ENCODE results near the gene BRSK2. TPM values are rescaled to one million over a fixed set of nuclear protein-coding genes. Genes with fewer than 3 reads are reported as not detected.

BRSK2 gene
- total RNA-seq, 1 experiment from 2014 or later, result 1.2 TPM

DNA sequence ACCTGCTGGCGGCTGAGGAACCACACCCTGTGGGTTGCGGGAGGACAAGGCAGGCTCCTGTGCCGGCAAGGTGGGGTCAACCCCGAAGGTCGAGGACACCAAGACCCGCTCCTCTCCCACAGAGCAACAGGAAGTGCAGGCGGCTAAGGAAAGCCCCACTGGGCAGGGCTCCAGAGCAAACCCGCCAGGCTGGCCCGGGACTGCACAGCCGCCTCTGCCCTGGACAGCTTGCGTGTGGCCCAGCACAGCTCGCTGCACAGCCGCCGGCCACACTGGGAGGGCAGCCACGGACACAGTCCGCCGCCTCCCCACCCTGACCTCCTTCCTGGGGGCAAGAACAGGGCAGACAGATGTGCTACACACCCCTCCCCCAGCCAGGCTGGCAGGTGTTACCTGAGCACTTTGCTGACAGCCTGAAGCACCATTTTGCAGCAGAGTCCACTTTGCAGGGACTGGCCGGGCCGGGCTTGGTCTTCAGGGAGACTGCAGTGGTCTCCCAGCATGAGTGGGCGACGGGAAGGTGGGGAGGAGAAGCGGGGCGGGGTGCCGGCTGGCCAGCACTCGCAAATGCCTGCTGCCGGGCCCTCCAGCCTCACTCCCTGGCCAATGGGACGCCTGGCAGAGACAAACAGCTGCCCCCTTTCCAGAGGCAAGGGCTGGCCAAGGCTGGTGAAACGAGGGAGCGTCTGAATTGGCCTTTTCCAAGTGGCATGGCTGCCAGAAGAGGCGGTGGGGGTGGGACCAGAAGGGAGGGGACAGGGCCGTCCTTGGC, 96.5 kb downstream of the BRSK2 start, which contains the start of gene MOB2:
MOB2 (minus strand) TSS at position 726 of the 772 bp plus-strand sequence; CDS start at position 503, 223 bp downstream.
- Histone ChIP-seq H3K36me3 (ENCODE audit: low read depth, low read length) (no peaks in the 10 kb centered on the region), H3K4me3 (ENCODE audit: low read length) (no peak within 1 kb of the TSS), H3K9me3 (ENCODE audit: low read length) (no peaks in the 10 kb centered on the region), H3K9me2 (replicated peaks; ENCODE audit: low read length) (no peaks in the 10 kb centered on the region), H4K20me1 (ENCODE audit: low read length) (no peaks in the 10 kb centered on the region), H3K79me2 (ENCODE audit: low read length) (0 out of 2 replicates have a peak, but pooled peaks cover 8% of the 10 kb centered on the region), H3K9ac (ENCODE audit: low read length) (no peak within 1 kb of the TSS), H2AFZ (ENCODE audit: low read length) (no peak within 1 kb of the TSS), H3K4me1 (ENCODE audit: insufficient read depth, low read length) (no peaks in the 10 kb centered on the region), H3K27ac (ENCODE audit: low read length) (no peak within 1 kb of the TSS), H3K4me2 (ENCODE audit: low read length) (no peak within 1 kb of the TSS), H3F3A (ENCODE audit: low read length, unreplicated experiment) (no peaks in the 10 kb centered on the region), H3K27me3 (ENCODE audit: low read length) (no peaks in the 10 kb centered on the region)
- no TSS peak for BruUV-seq (replicated peaks)
- TF ChIP-seq, protein P1, sequence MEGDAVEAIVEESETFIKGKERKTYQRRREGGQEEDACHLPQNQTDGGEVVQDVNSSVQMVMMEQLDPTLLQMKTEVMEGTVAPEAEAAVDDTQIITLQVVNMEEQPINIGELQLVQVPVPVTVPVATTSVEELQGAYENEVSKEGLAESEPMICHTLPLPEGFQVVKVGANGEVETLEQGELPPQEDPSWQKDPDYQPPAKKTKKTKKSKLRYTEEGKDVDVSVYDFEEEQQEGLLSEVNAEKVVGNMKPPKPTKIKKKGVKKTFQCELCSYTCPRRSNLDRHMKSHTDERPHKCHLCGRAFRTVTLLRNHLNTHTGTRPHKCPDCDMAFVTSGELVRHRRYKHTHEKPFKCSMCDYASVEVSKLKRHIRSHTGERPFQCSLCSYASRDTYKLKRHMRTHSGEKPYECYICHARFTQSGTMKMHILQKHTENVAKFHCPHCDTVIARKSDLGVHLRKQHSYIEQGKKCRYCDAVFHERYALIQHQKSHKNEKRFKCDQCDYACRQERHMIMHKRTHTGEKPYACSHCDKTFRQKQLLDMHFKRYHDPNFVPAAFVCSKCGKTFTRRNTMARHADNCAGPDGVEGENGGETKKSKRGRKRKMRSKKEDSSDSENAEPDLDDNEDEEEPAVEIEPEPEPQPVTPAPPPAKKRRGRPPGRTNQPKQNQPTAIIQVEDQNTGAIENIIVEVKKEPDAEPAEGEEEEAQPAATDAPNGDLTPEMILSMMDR (conservative IDR thresholded peaks at IDR 0.05; ENCODE audit: low read depth, low read length), result no peak
- no peak for TF ChIP-seq EZH2 (IDR thresholded peaks at IDR 0.05; ENCODE audit: low read length, unreplicated experiment)
- no peak for TF ChIP-seq EZH2phosphoT487 (IDR thresholded peaks at IDR 0.05; ENCODE audit: borderline replicate concordance, low read length)
- ChIA-PET CTCF (no interaction called here), POLR2A (ENCODE audit: unreplicated experiment) (no interaction called here)
- no peak for ATAC-seq
- intact Hi-C loops (cut with micrococcal nuclease), result no loop called here
- DNase-seq, result no peak

DNA sequence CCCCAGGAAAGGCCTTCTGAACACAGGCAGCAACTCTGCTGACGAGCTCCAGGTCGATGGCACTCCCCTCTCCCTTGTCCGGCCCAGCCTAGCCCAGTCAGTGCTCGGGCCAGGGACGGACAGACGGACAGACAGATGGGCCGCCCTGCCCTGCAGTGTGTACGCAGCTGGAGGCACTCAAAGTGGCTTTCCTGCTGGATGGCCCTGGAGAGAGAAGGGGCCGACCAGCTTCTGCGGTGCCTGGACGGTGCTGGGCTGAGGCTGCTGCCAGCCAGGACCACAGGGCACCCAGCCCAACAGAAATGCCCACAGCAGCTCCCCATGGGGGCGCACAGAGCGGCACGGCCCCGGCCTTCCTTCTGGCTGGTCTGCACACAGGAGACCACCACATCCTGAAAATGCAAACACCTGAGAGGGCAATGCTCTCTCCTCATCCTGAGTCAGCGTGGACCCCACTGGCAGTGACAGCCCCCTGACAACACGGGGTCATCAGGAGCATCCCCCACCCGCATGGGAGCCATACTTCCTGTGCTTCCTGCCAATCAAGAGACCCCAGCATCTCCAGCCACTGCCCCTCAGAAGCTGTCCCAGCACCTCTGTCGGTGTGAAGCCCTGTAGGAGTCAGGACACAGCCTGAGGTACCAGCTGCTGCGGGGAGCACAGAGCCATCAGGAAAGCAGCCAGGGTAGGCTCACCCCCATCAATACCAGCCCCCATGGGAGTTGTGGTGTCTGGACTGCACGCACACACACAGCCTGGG, 97.5 kb downstream of the BRSK2 start:
- ChIA-PET POLR2A (ENCODE audit: unreplicated experiment) (no interaction called here), CTCF (no interaction called here)
- ATAC-seq, result no peak
- Histone ChIP-seq H3K27ac (ENCODE audit: low read length) (no peak overlapping the region), H3K9me2 (replicated peaks; ENCODE audit: low read length) (no peaks in the 10 kb centered on the region), H3K4me3 (ENCODE audit: low read length) (no peak overlapping the region), H3K36me3 (ENCODE audit: low read depth, low read length) (no peaks in the 10 kb centered on the region), H2AFZ (ENCODE audit: low read length) (no peak overlapping the region), H3K4me2 (ENCODE audit: low read length) (no peak overlapping the region), H3K27me3 (ENCODE audit: low read length) (no peaks in the 10 kb centered on the region), H3K79me2 (ENCODE audit: low read length) (peaks cover 15% of the 10 kb centered on the region; the same call in 1 of the 2 replicates), H3K9ac (ENCODE audit: low read length) (no peak overlapping the region), H3K4me1 (ENCODE audit: insufficient read depth, low read length) (no peaks in the 10 kb centered on the region), H3K9me3 (ENCODE audit: low read length) (no peaks in the 10 kb centered on the region), H3F3A (ENCODE audit: low read length, unreplicated experiment) (no peaks in the 10 kb centered on the region), H4K20me1 (ENCODE audit: low read length) (no peaks in the 10 kb centered on the region)
- TF ChIP-seq EZH2 (IDR thresholded peaks at IDR 0.05; ENCODE audit: low read length, unreplicated experiment) (no peak), EZH2phosphoT487 (IDR thresholded peaks at IDR 0.05; ENCODE audit: borderline replicate concordance, low read length) (no peak)
- TF ChIP-seq, protein P1 (conservative IDR thresholded peaks at IDR 0.05; ENCODE audit: low read depth, low read length), result no peak
- intact Hi-C loops (cut with micrococcal nuclease), result no loop called here
- no TSS peak for BruUV-seq (replicated peaks)
- no peak for DNase-seq
